ENCODE data around the gene SLC47A2. TPM values are rescaled to one million over a fixed set of nuclear protein-coding genes. Genes with fewer than 3 reads are reported as not detected.

Gene SLC47A2
- total RNA-seq, 1 experiment from 2014 or later: not detected

DNA sequence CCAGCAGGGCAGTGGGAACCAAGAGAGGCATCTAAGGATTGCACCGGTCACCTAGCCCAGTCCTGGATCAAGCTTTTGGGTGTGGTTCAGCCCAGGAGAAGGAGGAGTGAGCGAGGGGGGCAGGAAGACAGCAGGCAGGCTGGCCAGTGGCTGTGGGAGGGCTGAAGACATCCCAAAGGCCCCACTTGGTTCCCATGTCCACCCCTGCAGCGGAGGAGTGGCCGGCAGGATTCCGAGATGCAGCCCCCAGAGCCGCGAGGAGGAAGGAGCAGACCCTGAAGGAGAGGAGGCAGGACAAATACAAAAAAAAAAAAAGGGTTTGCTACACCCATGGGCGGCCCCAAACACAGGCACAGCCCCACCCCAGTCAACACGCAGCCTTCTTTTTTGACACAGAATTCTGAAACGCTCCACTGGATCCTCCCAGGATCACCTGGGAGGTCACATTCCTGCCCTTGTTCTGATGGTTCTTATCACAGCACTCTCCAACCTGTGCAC, 1.1 kb upstream of the SLC47A2 start:
- DNase-seq (ENCODE audit: low read depth, low spot score): no peak
- Histone ChIP-seq H3K27ac (ENCODE audit: low read length) (no peak overlapping the region), H3K4me3 (ENCODE audit: low read depth in 2 of 2, low read length in 2 of 2) (no peak overlapping the region), H3K9me3 (ENCODE audit: control insufficient read depth, insufficient read depth, low read depth, low read length) (no peaks in the 10 kb centered on the region), H3K36me3 (ENCODE audit: control insufficient read depth, insufficient read depth, low read length) (no peaks in the 10 kb centered on the region), H3K4me1 (ENCODE audit: control insufficient read depth, insufficient read depth, low read length) (peaks cover 3% of the 10 kb centered on the region), H3K27me3 (ENCODE audit: control insufficient read depth, insufficient read depth, low read length) (no peaks in the 10 kb centered on the region)
- in situ Hi-C loops (cut with HindIII; ENCODE audit: low pct_unique_long_range_greater_than_20kb, low sequenced_read_pairs): no loop called here
- ChIA-PET POLR2A (no interaction called here), CTCF (no interaction called here)
- intact Hi-C loops (cut with micrococcal nuclease; ENCODE audit: unreplicated experiment): no loop called here
- no TSS peak for BruUV-seq (replicated peaks)
- TF ChIP-seq SIN3A (IDR thresholded peaks at IDR 0.05; ENCODE audit: borderline replicate concordance, insufficient read depth, low read depth, low read length) (no peak), POLR2AphosphoS5 (IDR thresholded peaks at IDR 0.05; ENCODE audit: low read depth, low read length) (no peak), TCF7L2 (IDR thresholded peaks at IDR 0.05; ENCODE audit: low read depth, low read length) (no peak)
- ATAC-seq: no peak

DNA sequence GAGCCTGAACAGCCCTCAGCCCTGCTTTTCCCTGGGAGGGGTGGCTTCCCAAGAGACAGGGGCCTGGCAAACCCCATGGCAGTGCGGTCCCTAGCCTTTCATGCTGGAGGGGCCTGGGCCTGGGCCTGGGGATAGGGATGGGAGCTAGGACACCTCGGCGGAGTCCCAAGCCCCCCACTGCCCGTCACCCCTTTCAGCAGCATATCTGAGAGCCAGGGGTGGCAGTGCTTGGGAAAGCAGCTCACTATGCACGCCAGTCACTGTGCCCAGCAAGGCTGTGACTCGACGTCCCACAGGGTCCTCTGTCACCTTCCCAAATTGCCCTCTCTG, 612 bp upstream of the SLC47A2 start:
- in situ Hi-C loops (cut with HindIII; ENCODE audit: low pct_unique_long_range_greater_than_20kb, low sequenced_read_pairs): no loop called here
- no peak overlapping the region for H3K4me3 ChIP-seq (ENCODE audit: low read depth in 2 of 2, low read length in 2 of 2)
- intact Hi-C loops (cut with micrococcal nuclease; ENCODE audit: unreplicated experiment): no loop called here
- ChIA-PET POLR2A (no interaction called here), CTCF (no interaction called here)
- peaks cover 3% of the 10 kb centered on the region for H3K4me1 ChIP-seq (ENCODE audit: control insufficient read depth, insufficient read depth, low read length)
- no TSS peak for BruUV-seq (replicated peaks)
- TF ChIP-seq POLR2AphosphoS5 (IDR thresholded peaks at IDR 0.05; ENCODE audit: low read depth, low read length) (no peak), TCF7L2 (IDR thresholded peaks at IDR 0.05; ENCODE audit: low read depth, low read length) (no peak)
- no peak for DNase-seq (ENCODE audit: low read depth, low spot score)
- no peaks in the 10 kb centered on the region for H3K9me3 ChIP-seq (ENCODE audit: control insufficient read depth, insufficient read depth, low read depth, low read length)
- ATAC-seq: no peak
- no peaks in the 10 kb centered on the region for H3K36me3 ChIP-seq (ENCODE audit: control insufficient read depth, insufficient read depth, low read length)
- H3K27ac ChIP-seq (ENCODE audit: low read length): no peak overlapping the region
- H3K27me3 ChIP-seq (ENCODE audit: control insufficient read depth, insufficient read depth, low read length): no peaks in the 10 kb centered on the region

DNA sequence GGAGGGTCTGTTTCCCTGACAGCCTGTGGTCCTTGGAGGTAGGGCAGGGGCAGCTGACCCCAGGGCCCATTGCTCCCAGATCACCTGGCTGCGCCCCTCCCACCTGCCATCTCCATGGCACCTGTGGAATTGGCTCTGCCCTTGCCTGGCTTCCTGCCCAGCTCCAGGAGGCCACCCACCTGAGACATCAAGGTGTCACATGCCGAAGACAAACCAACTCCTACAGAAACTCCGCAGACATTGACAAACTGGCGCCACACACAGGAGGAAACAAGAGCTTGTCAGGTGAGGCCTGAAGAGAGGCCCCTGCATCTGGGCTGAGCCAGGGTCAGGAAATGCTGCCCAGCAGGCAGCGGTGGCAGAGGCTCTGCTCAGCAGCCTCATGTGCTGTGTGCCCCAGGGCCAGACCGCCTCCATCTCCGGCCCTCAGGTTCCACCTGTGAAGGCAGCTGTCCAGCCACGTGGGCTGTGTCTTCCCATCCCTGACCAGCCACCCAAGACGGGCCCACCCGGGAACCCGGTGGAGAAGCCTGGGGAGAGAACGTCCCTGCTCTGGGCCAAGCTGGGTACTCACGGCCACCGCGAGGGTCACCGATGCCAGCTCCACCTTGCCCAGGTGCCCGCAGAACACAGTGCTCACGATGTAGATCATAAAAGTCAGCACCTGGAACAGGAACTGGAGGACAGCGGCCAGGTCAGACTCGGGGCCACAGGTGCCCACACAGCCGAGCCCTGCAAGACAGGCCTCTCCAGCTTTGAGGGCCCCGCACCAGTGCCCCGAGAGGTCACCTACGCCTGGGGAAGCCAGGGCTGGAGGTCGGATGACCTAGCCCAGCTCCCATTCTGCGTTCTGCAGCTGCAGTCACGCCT, 1.6 kb downstream of the SLC47A2 start:
- ChIA-PET POLR2A (no interaction called here), CTCF (interaction anchor here (0.6 kb wide), 1 partner anchor 38 kb away, joined by 3 read pairs; no protein-coding TSS in a partner anchor)
- ATAC-seq (no peak), DNase-seq (ENCODE audit: low read depth, low spot score) (no peak)
- no peaks in the 10 kb centered on the region for H3K27me3 ChIP-seq (ENCODE audit: control insufficient read depth, insufficient read depth, low read length)
- H3K9me3 ChIP-seq (ENCODE audit: control insufficient read depth, insufficient read depth, low read depth, low read length): no peaks in the 10 kb centered on the region
- TF ChIP-seq TCF7L2 (IDR thresholded peaks at IDR 0.05; ENCODE audit: low read depth, low read length): no peak
- no peak for TF ChIP-seq SIN3A (IDR thresholded peaks at IDR 0.05; ENCODE audit: borderline replicate concordance, insufficient read depth, low read depth, low read length)
- TF ChIP-seq, protein P1, sequence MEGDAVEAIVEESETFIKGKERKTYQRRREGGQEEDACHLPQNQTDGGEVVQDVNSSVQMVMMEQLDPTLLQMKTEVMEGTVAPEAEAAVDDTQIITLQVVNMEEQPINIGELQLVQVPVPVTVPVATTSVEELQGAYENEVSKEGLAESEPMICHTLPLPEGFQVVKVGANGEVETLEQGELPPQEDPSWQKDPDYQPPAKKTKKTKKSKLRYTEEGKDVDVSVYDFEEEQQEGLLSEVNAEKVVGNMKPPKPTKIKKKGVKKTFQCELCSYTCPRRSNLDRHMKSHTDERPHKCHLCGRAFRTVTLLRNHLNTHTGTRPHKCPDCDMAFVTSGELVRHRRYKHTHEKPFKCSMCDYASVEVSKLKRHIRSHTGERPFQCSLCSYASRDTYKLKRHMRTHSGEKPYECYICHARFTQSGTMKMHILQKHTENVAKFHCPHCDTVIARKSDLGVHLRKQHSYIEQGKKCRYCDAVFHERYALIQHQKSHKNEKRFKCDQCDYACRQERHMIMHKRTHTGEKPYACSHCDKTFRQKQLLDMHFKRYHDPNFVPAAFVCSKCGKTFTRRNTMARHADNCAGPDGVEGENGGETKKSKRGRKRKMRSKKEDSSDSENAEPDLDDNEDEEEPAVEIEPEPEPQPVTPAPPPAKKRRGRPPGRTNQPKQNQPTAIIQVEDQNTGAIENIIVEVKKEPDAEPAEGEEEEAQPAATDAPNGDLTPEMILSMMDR (IDR thresholded peaks at IDR 0.05): no peak
- TF ChIP-seq, protein P2, sequence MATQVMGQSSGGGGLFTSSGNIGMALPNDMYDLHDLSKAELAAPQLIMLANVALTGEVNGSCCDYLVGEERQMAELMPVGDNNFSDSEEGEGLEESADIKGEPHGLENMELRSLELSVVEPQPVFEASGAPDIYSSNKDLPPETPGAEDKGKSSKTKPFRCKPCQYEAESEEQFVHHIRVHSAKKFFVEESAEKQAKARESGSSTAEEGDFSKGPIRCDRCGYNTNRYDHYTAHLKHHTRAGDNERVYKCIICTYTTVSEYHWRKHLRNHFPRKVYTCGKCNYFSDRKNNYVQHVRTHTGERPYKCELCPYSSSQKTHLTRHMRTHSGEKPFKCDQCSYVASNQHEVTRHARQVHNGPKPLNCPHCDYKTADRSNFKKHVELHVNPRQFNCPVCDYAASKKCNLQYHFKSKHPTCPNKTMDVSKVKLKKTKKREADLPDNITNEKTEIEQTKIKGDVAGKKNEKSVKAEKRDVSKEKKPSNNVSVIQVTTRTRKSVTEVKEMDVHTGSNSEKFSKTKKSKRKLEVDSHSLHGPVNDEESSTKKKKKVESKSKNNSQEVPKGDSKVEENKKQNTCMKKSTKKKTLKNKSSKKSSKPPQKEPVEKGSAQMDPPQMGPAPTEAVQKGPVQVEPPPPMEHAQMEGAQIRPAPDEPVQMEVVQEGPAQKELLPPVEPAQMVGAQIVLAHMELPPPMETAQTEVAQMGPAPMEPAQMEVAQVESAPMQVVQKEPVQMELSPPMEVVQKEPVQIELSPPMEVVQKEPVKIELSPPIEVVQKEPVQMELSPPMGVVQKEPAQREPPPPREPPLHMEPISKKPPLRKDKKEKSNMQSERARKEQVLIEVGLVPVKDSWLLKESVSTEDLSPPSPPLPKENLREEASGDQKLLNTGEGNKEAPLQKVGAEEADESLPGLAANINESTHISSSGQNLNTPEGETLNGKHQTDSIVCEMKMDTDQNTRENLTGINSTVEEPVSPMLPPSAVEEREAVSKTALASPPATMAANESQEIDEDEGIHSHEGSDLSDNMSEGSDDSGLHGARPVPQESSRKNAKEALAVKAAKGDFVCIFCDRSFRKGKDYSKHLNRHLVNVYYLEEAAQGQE (IDR thresholded peaks at IDR 0.05; ENCODE audit: insufficient read depth in 1 of 2, low read depth in 2 of 2, low read length in 1 of 2): no peak
- TF ChIP-seq POLR2AphosphoS5 (IDR thresholded peaks at IDR 0.05; ENCODE audit: low read depth, low read length): no peak
- in situ Hi-C loops (cut with HindIII; ENCODE audit: low pct_unique_long_range_greater_than_20kb, low sequenced_read_pairs): no loop called here
- intact Hi-C loops (cut with micrococcal nuclease; ENCODE audit: unreplicated experiment): no loop called here
- no TSS peak for BruUV-seq (replicated peaks)
- no peaks in the 10 kb centered on the region for H3K36me3 ChIP-seq (ENCODE audit: control insufficient read depth, insufficient read depth, low read length)
- H3K27ac ChIP-seq (ENCODE audit: low read length): no peak overlapping the region
- no peak overlapping the region for H3K4me3 ChIP-seq (ENCODE audit: low read depth in 2 of 2, low read length in 2 of 2)
- H3K4me1 ChIP-seq (ENCODE audit: control insufficient read depth, insufficient read depth, low read length): peaks cover 3% of the 10 kb centered on the region
